ENCODE results near the gene AKR1B15. TPM values are rescaled to one million over a fixed set of nuclear protein-coding genes. Genes with fewer than 3 reads are reported as not detected.

The AKR1B15 gene
- total and polyA plus RNA-seq, 2 experiments from 2014 or later = not detected

Other genes starting within 250 kb of the AKR1B15 start
- gene SLC35B4, start 232.2 kb upstream of the AKR1B15 start, total RNA-seq (2014; rRNA removed; shearing (Covaris generic)) = 24.6 and 29.7 TPM in 2 replicates
- 18.3 and 22.6 TPM in 2 replicates for gene SLC35B4, start 232.2 kb upstream of the AKR1B15 start, polyA plus RNA-seq (2016; fragmentation: Nextera tagmentation; extraction: Ambion mirVana)
- gene AKR1B1, start 90.0 kb upstream of the AKR1B15 start, total RNA-seq (2014; rRNA removed; shearing (Covaris generic)) = 132 and 153 TPM in 2 replicates
- 138 and 154 TPM in 2 replicates for gene AKR1B1, start 90.0 kb upstream of the AKR1B15 start, polyA plus RNA-seq (2016; fragmentation: Nextera tagmentation; extraction: Ambion mirVana)
- gene AKR1B10, start 21.5 kb upstream of the AKR1B15 start, total RNA-seq (2014; rRNA removed; shearing (Covaris generic)) = 0.69 TPM in 1 of 2 replicates, not detected in the other
- 0.27 TPM in 1 of 2 replicates, not detected in the other for gene AKR1B10, start 21.5 kb upstream of the AKR1B15 start, polyA plus RNA-seq (2016; fragmentation: Nextera tagmentation; extraction: Ambion mirVana)
- gene BPGM, start 97.7 kb downstream of the AKR1B15 start, total RNA-seq (2014; rRNA removed; shearing (Covaris generic)) = 16.8 and 16.9 TPM in 2 replicates
- 16.5 and 16.9 TPM in 2 replicates for gene BPGM, start 97.7 kb downstream of the AKR1B15 start, polyA plus RNA-seq (2016; fragmentation: Nextera tagmentation; extraction: Ambion mirVana)
- 132 and 133 TPM in 2 replicates for gene CALD1, start 230.5 kb downstream of the AKR1B15 start, total RNA-seq (2014; rRNA removed; shearing (Covaris generic))
- 762 and 842 TPM in 2 replicates for gene CALD1, start 230.5 kb downstream of the AKR1B15 start, polyA plus RNA-seq (2016; fragmentation: Nextera tagmentation; extraction: Ambion mirVana)